T47D (cell line): ENCODE measurements around the gene SIRPA.

Experiments used
- DNase-seq, 2 experiments: peaks; one replicate each; pipeline versions ENCODE4 v3.0.0 to v3.0.0-alpha.2; 2011 to 2012; ENCODE audit warnings: low read depth in 1 of 2, low spot score in 1 of 2
- JUND ChIP-seq: IDR thresholded peaks from 2 replicates; pipeline ENCODE4 v1.6.1; 2012; ENCODE audit warnings: low read depth
- in situ Hi-C: cut with HindIII; loops from 2 replicates; pipeline ENCODE4 v1.10.0; 2016; ENCODE audit warnings: low sequenced_read_pairs, low pct_unique_long_range_greater_than_20kb

Gene SIRPA

GRCh38 chr20:1964659-1965405, 69.6 kb downstream of the SIRPA start:
- DNase-seq: no peak
- in situ Hi-C loops: no loop called here
- no peak for TF ChIP-seq JUND

GRCh38 chr20:1965520-1966351, 70.5 kb downstream of the SIRPA start:
- TF ChIP-seq JUND: no peak
- DNase-seq: peak; percentile 50 to 66
- in situ Hi-C loops: no loop called here

GRCh38 chr20:1968964-1969363, 73.8 kb downstream of the SIRPA start:
- in situ Hi-C loops: no loop called here
- no peak for TF ChIP-seq JUND
- no peak for DNase-seq

- DNase-seq: no peak
- in situ Hi-C loops: no loop called here
- no peak for TF ChIP-seq JUND
Measured at GRCh38 chr20:1971893-1972586, 76.8 kb downstream of the SIRPA start.

- DNase-seq: no peak
- in situ Hi-C loops: no loop called here
Measured at GRCh38 chr20:1973601-1974440, 78.6 kb downstream of the SIRPA start.

DNA sequence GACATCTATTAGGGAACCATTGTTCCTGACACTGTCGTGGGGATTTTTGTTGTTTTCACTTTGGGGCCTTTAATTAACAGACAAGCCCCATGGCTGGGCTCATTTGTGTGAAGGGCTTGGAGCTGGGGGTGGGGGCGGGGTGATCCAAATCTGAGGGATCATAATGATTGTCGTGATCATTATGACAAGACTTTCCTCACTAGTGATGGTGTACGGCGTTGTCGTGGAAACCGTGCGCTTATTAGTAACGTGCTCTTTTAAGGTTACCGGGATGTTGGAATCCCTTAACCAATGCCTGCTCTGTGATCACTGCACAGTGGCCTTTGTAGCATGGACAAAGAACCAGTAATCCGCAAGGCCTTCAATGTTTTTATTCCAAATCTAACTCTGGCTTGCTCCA, 80.1 kb downstream of the SIRPA start:
- no peak for DNase-seq
- in situ Hi-C loops: no loop called here
- TF ChIP-seq JUND: no peak

More at GRCh38 chr20:1973601-1974440, 78.6 kb downstream of the SIRPA start:
- TF ChIP-seq JUND: no peak

- in situ Hi-C loops: no loop called here
- TF ChIP-seq JUND: no peak
- DNase-seq: peak in 1 of 2 experiments; percentile 24
Measured at GRCh38 chr20:1979106-1979778, 84.0 kb downstream of the SIRPA start.

GRCh38 chr20:1982686-1983085, 87.5 kb downstream of the SIRPA start:
- in situ Hi-C loops: no loop called here
- no peak for DNase-seq
- TF ChIP-seq JUND: no peak

DNA sequence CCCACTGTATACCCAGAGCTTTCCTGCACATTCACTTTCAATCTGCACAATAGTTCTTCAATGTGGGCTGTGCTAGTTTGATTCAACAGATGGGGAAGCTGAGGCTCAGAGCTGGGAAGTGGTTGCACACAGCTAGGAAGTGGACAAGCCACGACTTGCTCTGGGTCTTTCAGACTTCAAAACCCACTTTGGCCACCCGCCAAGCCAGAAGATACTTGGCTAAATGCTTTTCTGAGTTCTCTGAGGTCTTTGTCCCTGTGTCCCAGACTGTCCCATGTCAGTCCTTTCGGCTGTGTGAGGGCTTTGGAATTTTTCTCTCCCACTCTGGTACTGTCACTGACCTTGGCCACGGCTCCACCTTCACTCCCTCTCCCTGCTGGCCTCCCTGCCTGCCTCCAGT, 88.1 kb downstream of the SIRPA start:
- DNase-seq: no peak
- in situ Hi-C loops: no loop called here
- no peak for TF ChIP-seq JUND

DNA sequence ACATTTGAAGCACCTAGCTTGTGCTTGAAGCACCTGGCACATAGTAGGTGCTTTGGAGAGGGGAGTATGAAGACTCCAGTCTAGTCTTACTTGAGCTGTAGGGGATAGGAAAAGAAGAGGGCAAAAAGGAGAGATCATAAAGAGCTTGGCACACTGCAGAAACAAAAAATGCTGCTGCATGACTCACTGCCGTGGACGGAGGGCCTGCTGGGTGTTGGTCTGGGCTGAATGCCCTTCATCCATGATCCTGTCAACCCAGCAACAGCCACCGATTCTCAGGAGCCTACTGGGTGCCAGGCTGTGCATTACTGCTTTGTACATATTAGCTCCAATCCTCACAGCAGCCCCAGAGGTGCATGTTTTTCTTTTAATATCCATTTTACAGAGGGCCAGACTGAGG, 92.6 kb downstream of the SIRPA start:
- no peak for TF ChIP-seq JUND
- in situ Hi-C loops: no loop called here
- no peak for DNase-seq
